Stomach smooth muscle (tissue), 2 donors: ENCODE data around the gene NID1.
A peak's percentile ranks its signal among the peaks of the same experiment; 100 is the strongest.
"Not testable (repeated sequence)": the region's sequence is repeated elsewhere in the genome, so short reads cannot be mapped to it uniquely, and the experiment has no call there.

Source experiments
- H3K27ac ChIP-seq: one replicate; pipeline ENCODE4 v1.7.0; 2013; ENCODE audit warnings: mild to moderate bottlenecking, low read length, inconsistent platforms
- H3K27me3 ChIP-seq, 2 donors: one replicate each; pipeline ENCODE4 v1.7.0; 2013; ENCODE audit warnings: low read length in 2 of 2; ENCODE audit not compliant: insufficient read depth in 2 of 2, control insufficient read depth in 1 of 2
- H3K36me3 ChIP-seq, 2 donors: one replicate each; pipeline ENCODE4 v1.7.0; 2013; ENCODE audit warnings: low read length in 2 of 2; ENCODE audit not compliant: control insufficient read depth in 2 of 2, insufficient read depth in 2 of 2
- H3K4me1 ChIP-seq: one replicate; pipeline ENCODE4 v1.7.0; 2013; ENCODE audit warnings: low read length; ENCODE audit not compliant: control insufficient read depth, insufficient read depth
- H3K4me3 ChIP-seq, 2 donors: one replicate each; pipeline ENCODE4 v1.7.0; 2013; ENCODE audit warnings: low read length in 2 of 2
- H3K9ac ChIP-seq, 2 donors: one replicate each; pipeline ENCODE4 v1.7.0; 2013; ENCODE audit warnings: low read length in 2 of 2, mild to moderate bottlenecking in 1 of 2
- H3K9me3 ChIP-seq, 2 donors: one replicate each; pipeline ENCODE4 v1.7.0; 2013; ENCODE audit warnings: low read length in 2 of 2; ENCODE audit not compliant: control insufficient read depth in 2 of 2
- donor health status: healthy.
- donor health status: Pancreatic carcinoma.

NID1 gene

DNA sequence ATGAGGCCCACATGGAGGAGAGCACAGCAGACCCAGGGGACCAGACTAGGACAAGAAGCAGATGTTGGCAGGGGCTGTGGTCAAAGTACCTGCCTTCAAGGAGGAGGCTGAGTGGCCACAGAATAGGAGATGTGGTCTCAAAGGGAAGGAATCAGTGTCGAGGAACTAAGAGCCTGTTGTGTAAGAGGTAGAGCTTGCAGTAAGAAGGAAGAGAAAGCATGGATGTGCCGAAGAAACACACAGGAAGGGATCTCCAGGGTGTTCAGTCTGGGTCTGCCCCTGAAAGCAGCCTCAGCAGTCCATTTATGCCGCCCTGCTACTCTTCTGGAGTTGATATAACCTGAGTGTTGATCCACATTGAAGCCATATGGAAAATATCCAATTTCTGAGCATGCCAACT is 83.9 kb downstream of the NID1 start:
- Histone ChIP-seq H3K27me3 (no peaks in the 10 kb centered on the region), H3K27ac (peak overlapping the region; percentile 53), H3K4me3 (no peak overlapping the region), H3K36me3 (peaks cover 76 to 78% of the 10 kb centered on the region in 2 donors), H3K9ac (no peak overlapping the region), H3K4me1 (peaks cover 3% of the 10 kb centered on the region), H3K9me3 (peaks cover 0 to 7% of the 10 kb centered on the region in 2 donors)

DNA sequence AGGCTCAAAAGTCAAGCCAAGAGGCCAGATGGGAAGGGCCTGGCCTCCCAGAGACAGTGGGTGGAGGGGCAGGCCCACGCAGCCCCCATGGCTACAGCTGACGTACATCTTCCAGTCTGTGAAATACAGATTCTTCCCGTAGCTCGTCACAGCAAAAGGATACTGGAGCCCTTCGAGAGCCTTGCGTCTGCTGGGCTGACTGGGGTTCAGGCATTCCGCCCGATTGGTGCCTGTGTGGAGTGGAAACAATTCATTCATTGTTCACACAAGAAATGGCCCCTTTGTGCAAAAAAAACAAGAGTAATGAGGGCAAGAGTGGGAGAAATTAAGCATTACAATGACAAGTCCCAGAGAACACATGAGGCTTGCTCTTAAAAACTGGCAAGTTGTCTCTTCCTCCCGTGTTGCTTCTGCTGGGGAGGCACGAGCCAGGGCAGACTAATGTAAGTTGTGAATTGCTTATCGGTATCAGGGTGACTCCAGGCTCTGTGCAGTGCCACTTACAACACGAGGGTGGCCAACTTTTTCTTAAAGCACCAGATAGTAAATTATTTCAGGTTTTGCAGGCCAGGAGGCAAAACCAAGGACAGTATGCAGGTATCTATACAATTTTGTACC is 85.1 kb downstream of the NID1 start:
- H3K36me3 ChIP-seq: peaks cover 78 to 79% of the 10 kb centered on the region in 2 donors
- peak overlapping the region; percentile 11 for H3K27ac ChIP-seq
- peaks cover 0 to 7% of the 10 kb centered on the region in 2 donors for H3K9me3 ChIP-seq

DNA sequence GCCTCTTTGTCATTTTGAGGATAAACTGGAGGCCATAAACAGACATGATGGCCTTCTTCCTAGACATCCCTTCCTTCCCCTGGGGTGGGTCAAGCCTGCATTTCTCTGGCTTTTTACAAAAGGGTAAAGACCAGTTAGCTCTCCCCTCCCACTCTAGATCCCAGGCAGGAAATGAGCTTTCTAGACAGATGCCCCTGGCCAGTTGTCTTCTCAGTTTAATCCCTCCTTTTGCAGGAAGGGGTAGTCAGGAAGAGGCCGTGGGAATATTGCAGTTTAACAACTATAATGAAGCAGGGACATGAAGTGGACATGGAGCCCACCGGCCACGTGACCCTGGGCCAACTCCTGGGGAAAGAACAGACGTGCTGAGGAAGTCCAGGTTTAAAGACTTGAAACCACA is 85.7 kb downstream of the NID1 start:
- no peak overlapping the region for H3K9ac ChIP-seq
- no peaks in the 10 kb centered on the region for H3K27me3 ChIP-seq
- no peak overlapping the region for H3K27ac ChIP-seq
- peaks cover 3% of the 10 kb centered on the region for H3K4me1 ChIP-seq
- H3K9me3 ChIP-seq: peaks cover 0 to 7% of the 10 kb centered on the region in 2 donors
- H3K36me3 ChIP-seq: peaks cover 77 to 81% of the 10 kb centered on the region in 2 donors
- H3K4me3 ChIP-seq: no peak overlapping the region

More for the DNA sequence above, 85.1 kb downstream of the NID1 start:
- Histone ChIP-seq H3K4me3 (no peak overlapping the region), H3K4me1 (peaks cover 3% of the 10 kb centered on the region), H3K27me3 (no peaks in the 10 kb centered on the region), H3K9ac (no peak overlapping the region)

DNA sequence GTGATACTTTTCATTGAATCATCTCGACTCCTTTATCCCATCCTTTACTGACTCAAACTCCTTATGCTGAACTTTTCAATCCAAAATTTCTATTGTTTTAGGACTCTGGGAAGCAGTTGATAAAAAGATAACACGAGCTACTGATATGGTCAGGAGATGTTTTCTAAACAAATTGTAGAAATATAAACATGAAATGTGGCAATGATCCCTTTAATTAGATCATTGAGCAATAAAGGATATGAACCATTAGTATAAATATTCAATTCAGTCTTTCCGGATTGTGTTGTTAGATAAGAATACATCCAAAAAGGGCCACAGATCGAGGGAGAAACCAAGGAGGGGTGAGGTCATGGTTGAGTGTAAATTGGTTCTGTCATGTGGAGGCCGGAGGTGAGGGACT is 88.4 kb downstream of the NID1 start:
- Histone ChIP-seq H3K27ac (no peak overlapping the region), H3K4me1 (peaks cover 7% of the 10 kb centered on the region), H3K4me3 (no peak overlapping the region), H3K9me3 (peaks cover 0 to 7% of the 10 kb centered on the region in 2 donors), H3K9ac (no peak overlapping the region), H3K36me3 (peaks cover 61 to 65% of the 10 kb centered on the region in 2 donors), H3K27me3 (no peaks in the 10 kb centered on the region)

DNA sequence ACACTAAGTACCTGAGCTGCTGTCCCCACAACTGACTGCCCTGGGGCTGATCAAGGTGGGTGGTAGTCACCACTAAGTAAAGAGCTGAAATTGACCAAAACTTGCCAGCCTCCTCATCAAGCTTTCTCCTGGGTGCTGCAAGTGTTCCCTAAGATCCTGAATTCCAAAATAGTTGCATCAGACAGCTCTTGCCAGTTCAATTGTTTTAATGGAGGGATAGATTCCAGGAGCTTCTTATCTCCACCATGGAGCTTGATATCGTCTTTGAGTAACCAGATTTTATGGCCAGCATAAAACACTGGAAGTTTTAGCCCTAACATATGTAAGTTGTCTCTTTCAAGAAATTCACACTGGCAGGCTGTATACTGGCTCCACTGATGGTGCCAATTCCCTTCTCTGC is 90.3 kb downstream of the NID1 start:
- Histone ChIP-seq H3K9me3 (peaks cover 0 to 7% of the 10 kb centered on the region in 2 donors), H3K36me3 (peaks cover 43 to 46% of the 10 kb centered on the region in 2 donors), H3K27me3 (no peaks in the 10 kb centered on the region), H3K4me3 (no peak overlapping the region), H3K27ac (no peak overlapping the region), H3K9ac (no peak overlapping the region), H3K4me1 (peaks cover 11% of the 10 kb centered on the region)

DNA sequence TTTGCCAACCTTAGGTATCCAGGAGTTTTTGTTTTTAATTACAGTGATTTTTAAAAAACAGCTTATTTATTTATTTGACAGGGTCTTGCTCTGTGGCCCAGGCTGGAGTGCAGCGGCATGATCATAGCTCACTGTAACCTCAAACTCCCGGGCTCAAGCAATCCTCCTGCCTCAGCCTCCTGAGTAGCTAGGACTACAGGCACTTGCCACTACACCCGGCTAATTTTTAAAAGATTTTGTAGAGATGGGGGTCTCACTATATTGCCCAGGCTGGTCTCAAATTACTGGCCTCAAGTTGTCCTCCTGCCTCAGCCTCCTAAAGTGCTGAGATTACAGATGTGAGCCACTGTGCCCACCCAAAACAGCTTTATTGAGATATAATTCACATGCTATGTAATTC is 92.2 kb downstream of the NID1 start:
- H3K36me3 ChIP-seq: peaks cover 24 to 27% of the 10 kb centered on the region in 2 donors
- H3K9me3 ChIP-seq, H3K27me3 ChIP-seq: not testable (repeated sequence)
- peak overlapping the region in 1 of 2 donors; percentile 79 for H3K4me3 ChIP-seq
- H3K4me1 ChIP-seq: peaks cover 11% of the 10 kb centered on the region
- H3K9ac ChIP-seq: peak overlapping the region in 1 of 2 donors; percentile 80
- peak overlapping the region; percentile 87 for H3K27ac ChIP-seq

DNA sequence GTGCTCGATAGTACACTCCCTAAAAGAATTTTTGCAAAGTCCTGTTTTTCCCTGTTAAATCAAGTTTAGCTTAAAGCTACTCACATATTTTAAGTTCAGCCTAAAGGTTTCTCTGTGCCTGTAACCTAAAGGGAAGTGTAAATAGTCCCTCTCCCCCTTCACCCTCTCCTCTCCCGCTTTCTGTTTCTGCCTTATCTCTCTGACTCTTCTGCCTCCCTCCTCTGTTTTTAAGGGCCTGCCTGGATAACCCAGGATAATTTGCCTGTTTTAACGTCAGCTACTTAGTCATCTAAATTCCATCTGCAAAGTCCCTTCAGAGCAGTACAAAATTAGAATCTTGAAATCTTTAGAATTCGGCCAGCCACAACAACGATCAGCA is 92.6 kb downstream of the NID1 start:
- peaks cover 11% of the 10 kb centered on the region for H3K4me1 ChIP-seq
- peak overlapping the region; percentile 79 to 80 for H3K9ac ChIP-seq
- H3K4me3 ChIP-seq: peak overlapping the region; percentile 79 to 82
- no peaks in the 10 kb centered on the region for H3K27me3 ChIP-seq
- peak overlapping the region; percentile 87 for H3K27ac ChIP-seq
- peaks cover 0 to under 1% of the 10 kb centered on the region in 2 donors for H3K9me3 ChIP-seq
- H3K36me3 ChIP-seq: peaks cover 20 to 23% of the 10 kb centered on the region in 2 donors

DNA sequence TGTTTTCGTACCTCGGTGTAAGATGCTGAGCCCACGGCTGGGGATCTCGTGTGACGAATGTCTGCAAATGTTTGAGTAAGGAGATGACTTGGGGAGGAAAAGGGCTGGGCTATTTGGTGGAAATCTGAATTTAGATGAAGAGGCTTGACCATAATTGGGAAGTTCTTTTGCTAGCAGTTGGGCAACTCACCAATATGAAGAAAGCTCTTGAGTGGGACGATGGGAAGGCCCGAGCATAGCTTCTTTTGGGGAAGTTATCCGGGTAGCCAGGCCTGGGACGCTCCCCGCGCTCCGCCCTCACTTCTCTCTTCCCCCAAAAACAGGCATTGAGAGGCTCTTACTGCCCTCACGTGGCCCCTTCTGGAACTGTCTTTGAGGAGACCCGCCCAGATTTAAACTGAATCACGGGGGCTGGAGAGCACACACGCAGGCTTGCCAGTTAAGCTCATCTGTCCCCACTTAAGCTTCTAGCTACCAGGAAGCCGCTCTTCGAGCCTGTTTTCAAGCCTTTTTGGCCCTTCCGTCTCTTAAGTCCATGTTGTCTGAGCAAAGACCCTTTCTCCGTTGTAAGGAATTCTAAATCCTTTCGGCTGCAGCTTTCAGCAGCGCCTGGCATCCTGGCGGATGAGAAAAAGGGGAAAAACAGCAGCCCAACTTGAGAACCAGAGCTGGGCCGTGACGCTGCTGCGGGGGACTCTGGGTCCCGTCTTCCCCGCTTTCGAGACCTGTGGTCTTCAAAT is 93.1 kb downstream of the NID1 start:
- peak overlapping the region; percentile 79 to 80 for H3K9ac ChIP-seq
- no peaks in the 10 kb centered on the region for H3K9me3 ChIP-seq
- H3K4me1 ChIP-seq: peaks cover 11% of the 10 kb centered on the region
- H3K27ac ChIP-seq: peak overlapping the region; percentile 87
- peaks cover 14 to 17% of the 10 kb centered on the region in 2 donors for H3K36me3 ChIP-seq
- H3K27me3 ChIP-seq: no peaks in the 10 kb centered on the region
- peak overlapping the region; percentile 79 to 82 for H3K4me3 ChIP-seq

DNA sequence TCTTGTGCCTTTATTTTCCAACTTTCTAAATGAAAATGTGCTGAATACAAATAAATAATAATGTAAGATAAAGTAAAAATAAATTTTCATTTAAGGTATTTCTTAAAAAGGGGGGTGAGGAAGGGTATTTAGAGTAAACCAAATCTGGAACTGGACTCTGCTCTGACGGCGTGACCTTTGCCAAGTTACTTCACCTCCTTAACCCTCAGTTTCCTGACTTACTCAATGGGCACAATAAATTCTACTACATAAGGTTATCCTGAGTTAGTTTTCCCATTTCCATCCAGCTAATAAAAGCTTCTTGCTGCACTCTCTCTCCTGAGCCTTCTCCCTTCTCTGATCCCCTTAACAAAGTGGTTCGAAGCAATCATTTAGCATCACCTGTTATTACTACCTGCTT is 93.9 kb downstream of the NID1 start:
- Histone ChIP-seq H3K9me3 (no peaks in the 10 kb centered on the region), H3K27ac (peak overlapping the region; percentile 87), H3K4me3 (peak overlapping the region; percentile 79 to 82), H3K36me3 (peaks cover 8 to 10% of the 10 kb centered on the region in 2 donors), H3K9ac (peak overlapping the region; percentile 68 to 80), H3K4me1 (peaks cover 11% of the 10 kb centered on the region), H3K27me3 (no peaks in the 10 kb centered on the region)

DNA sequence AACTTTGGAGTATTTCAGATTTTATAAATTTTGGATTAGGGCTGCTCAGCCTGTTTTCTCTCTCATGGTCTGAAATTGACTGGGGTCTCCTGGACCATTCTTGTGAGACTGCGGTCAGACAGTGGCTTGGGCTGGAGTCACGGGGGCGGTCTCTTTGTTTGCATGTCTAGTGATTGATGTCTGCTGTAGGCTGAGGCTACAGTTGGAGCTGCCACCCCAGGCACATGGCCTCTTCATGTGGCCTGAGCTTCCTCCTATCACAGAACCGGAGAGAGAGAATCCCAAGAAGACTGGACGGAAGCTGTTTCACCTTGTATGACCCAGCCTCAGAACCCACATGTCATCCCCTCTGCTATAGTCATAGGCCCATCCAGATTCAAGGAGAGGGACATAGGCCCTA is 96.1 kb downstream of the NID1 start:
- no peaks in the 10 kb centered on the region for H3K9me3 ChIP-seq
- no peaks in the 10 kb centered on the region for H3K27me3 ChIP-seq
- H3K4me3 ChIP-seq: no peak overlapping the region
- no peak overlapping the region for H3K27ac ChIP-seq
- H3K36me3 ChIP-seq: peaks cover 0 to under 1% of the 10 kb centered on the region in 2 donors
- peaks cover 11% of the 10 kb centered on the region for H3K4me1 ChIP-seq
- no peak overlapping the region for H3K9ac ChIP-seq

DNA sequence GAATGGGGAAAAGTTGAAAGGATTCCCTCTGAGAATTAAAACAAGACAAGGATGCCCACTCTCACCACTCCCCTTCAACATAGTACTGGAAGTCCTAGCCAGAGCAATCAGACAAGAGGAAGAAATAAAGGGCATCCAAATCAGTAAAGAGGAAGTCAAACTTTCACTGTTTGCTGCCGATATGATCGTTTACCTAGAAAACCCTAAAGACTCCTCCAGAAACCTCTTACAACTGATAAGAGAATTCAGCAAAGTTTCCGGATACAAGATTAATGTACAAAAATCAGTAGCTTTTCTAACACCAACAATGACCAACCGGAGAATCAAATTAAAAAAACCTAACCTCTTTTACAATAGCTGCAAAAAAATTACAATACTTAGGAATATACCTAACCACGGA is 98.8 kb downstream of the NID1 start:
- H3K27ac ChIP-seq, H3K4me3 ChIP-seq, H3K9me3 ChIP-seq, H3K4me1 ChIP-seq, H3K36me3 ChIP-seq, H3K9ac ChIP-seq, H3K27me3 ChIP-seq: not testable (repeated sequence)
